ENCODE measurements around the gene STXBP5. TPM values are rescaled to one million over a fixed set of nuclear protein-coding genes. Genes with fewer than 3 reads are reported as not detected.

The STXBP5 gene
- total RNA-seq, 2 experiments from 2014 or later: 21.0 to 22.5 TPM

GRCh38 chr6:147161974-147162495 lies 42.2 kb upstream of the STXBP5 start:
- ChIA-PET CTCF (no interaction called here), POLR2A (no interaction called here)

GRCh38 chr6:147164761-147165160 lies 39.5 kb upstream of the STXBP5 start:
- H3K27ac Mint-ChIP-seq: no peak overlapping the region
- no peaks in the 10 kb centered on the region for H3K4me1 ChIP-seq (ENCODE audit: insufficient read depth, low read length)

More at GRCh38 chr6:147161974-147162495, 42.2 kb upstream of the STXBP5 start:
- Histone ChIP-seq H3K4me1 (ENCODE audit: insufficient read depth, low read length) (no peaks in the 10 kb centered on the region), H3K9me3 (ENCODE audit: control insufficient read depth in 1 of 2, insufficient read depth in 1 of 2, low read length in 2 of 2) (no peaks in the 10 kb centered on the region), H3K4me3 (ENCODE audit: low read length) (no peak overlapping the region), H3K36me3 (ENCODE audit: insufficient read depth, low read length) (no peaks in the 10 kb centered on the region), H3K27me3 (ENCODE audit: control insufficient read depth in 1 of 2, insufficient read depth in 2 of 2, low read length in 2 of 2) (no peaks in the 10 kb centered on the region), H3K27ac (ENCODE audit: low read depth in 1 of 2, low read length in 2 of 2) (no peak overlapping the region)
- Mint-ChIP-seq H3K4me1 (ENCODE audit: low read depth) (no peaks in the 10 kb centered on the region), H3K27ac (no peak overlapping the region), H3K9me3 (no peaks in the 10 kb centered on the region), H3K36me3 (ENCODE audit: low read depth) (no peaks in the 10 kb centered on the region), H3K27me3 (no peaks in the 10 kb centered on the region), H3K4me3 (no peak overlapping the region)
- ATAC-seq (ENCODE audit: poor library complexity): no peak
- TF ChIP-seq CTCF (IDR thresholded peaks at IDR 0.05): no peak
- intact Hi-C loops (cut with DNase I, micrococcal nuclease): no loop called here
- DNase-seq: no peak

GRCh38 chr6:147166360-147166944 lies 37.8 kb upstream of the STXBP5 start:
- H3K27ac ChIP-seq (ENCODE audit: low read depth in 1 of 2, low read length in 2 of 2): no peak overlapping the region

More at GRCh38 chr6:147164761-147165160, 39.5 kb upstream of the STXBP5 start:
- DNase-seq (no peak), ATAC-seq (ENCODE audit: poor library complexity) (no peak)
- Mint-ChIP-seq H3K27me3 (no peaks in the 10 kb centered on the region), H3K36me3 (ENCODE audit: low read depth) (no peaks in the 10 kb centered on the region), H3K4me1 (ENCODE audit: low read depth) (no peaks in the 10 kb centered on the region), H3K4me3 (no peak overlapping the region), H3K9me3 (no peaks in the 10 kb centered on the region)
- POLR2A ChIA-PET: no interaction called here
- CTCF ChIA-PET: no interaction called here
- Histone ChIP-seq H3K27me3 (ENCODE audit: control insufficient read depth in 1 of 2, insufficient read depth in 2 of 2, low read length in 2 of 2) (no peaks in the 10 kb centered on the region), H3K36me3 (ENCODE audit: insufficient read depth, low read length) (no peaks in the 10 kb centered on the region), H3K27ac (ENCODE audit: low read depth in 1 of 2, low read length in 2 of 2) (no peak overlapping the region), H3K9me3 (ENCODE audit: control insufficient read depth in 1 of 2, insufficient read depth in 1 of 2, low read length in 2 of 2) (no peaks in the 10 kb centered on the region), H3K4me3 (ENCODE audit: low read length) (no peak overlapping the region)
- no peak for TF ChIP-seq CTCF (IDR thresholded peaks at IDR 0.05)
- intact Hi-C loops (cut with DNase I, micrococcal nuclease): no loop called here

More at GRCh38 chr6:147166360-147166944, 37.8 kb upstream of the STXBP5 start:
- H3K36me3 ChIP-seq (ENCODE audit: insufficient read depth, low read length): no peaks in the 10 kb centered on the region
- Mint-ChIP-seq H3K4me3 (no peak overlapping the region), H3K27me3 (no peaks in the 10 kb centered on the region), H3K4me1 (ENCODE audit: low read depth) (no peaks in the 10 kb centered on the region), H3K36me3 (ENCODE audit: low read depth) (no peaks in the 10 kb centered on the region), H3K9me3 (no peaks in the 10 kb centered on the region), H3K27ac (no peak overlapping the region)
- no peak for DNase-seq
- no peaks in the 10 kb centered on the region for H3K4me1 ChIP-seq (ENCODE audit: insufficient read depth, low read length)
- no peak for TF ChIP-seq CTCF (IDR thresholded peaks at IDR 0.05)
- no peak overlapping the region for H3K4me3 ChIP-seq (ENCODE audit: low read length)
- ChIA-PET POLR2A (no interaction called here), CTCF (no interaction called here)
- H3K27me3 ChIP-seq (ENCODE audit: control insufficient read depth in 1 of 2, insufficient read depth in 2 of 2, low read length in 2 of 2): no peaks in the 10 kb centered on the region
- no peaks in the 10 kb centered on the region for H3K9me3 ChIP-seq (ENCODE audit: control insufficient read depth in 1 of 2, insufficient read depth in 1 of 2, low read length in 2 of 2)
- intact Hi-C loops (cut with DNase I, micrococcal nuclease): no loop called here
- ATAC-seq (ENCODE audit: poor library complexity): no peak
